ENCODE measurements around the gene TMEM259. TPM values are rescaled to one million over a fixed set of nuclear protein-coding genes. Genes with fewer than 3 reads are reported as not detected.
"Not testable (repeated sequence)": the region's sequence is repeated elsewhere in the genome, so short reads cannot be mapped to it uniquely, and the experiment has no call there.

The TMEM259 gene
- total and polyA plus RNA-seq, 2 of the 8 experiments (the other 6 are each of a cell fraction or from before 2014, with no cell fraction given) = 140 to 243 TPM

DNA sequence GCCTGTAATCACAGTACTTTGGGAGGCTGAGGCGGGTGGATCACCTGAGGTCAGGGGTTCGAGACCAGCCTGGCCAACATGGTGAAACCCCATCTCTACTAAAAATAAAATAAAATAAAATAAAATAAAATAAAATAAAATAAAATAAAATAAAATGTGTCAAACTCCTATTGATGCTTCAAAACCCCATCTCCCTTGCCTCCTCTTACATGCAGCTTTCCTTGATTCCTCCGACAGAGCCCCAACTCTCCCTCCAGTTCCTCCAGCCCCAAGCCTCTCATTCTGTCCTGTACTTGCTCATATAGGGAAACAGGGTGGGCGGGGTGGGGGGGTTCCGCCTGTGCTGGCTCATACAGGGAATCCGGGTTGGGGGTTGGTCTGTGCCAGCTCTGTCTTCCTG is 4.2 kb upstream of the TMEM259 start:
- H3K18ac ChIP-seq (ENCODE audit: extremely low read depth, low read length); H2BK5ac ChIP-seq (ENCODE audit: low read depth, low read length); H3K9ac ChIP-seq (replicated peaks in 1 of 4; ENCODE audit: extremely low read depth in 1 of 4, low read depth in 3 of 4, low read length in 3 of 4); H3K27me3 ChIP-seq (replicated peaks in 1 of 4; ENCODE audit: control insufficient read depth in 3 of 4, extremely low read depth in 1 of 4, insufficient read depth in 3 of 4, low read length in 3 of 4); H2BK20ac ChIP-seq (ENCODE audit: low read length); H3K79me1 ChIP-seq (ENCODE audit: low read depth, low read length); H3K4ac ChIP-seq (replicated peaks; ENCODE audit: insufficient read length, low read depth, low read length); H3K4me3 ChIP-seq (ENCODE audit: extremely low read depth in 1 of 4, insufficient read depth in 2 of 4, low read depth in 3 of 4, low read length in 4 of 4); FAIRE-seq; H3K23ac ChIP-seq (ENCODE audit: insufficient read length); H2BK12ac ChIP-seq (ENCODE audit: low read depth, low read length); H3K9me3 ChIP-seq (ENCODE audit: insufficient read depth in 2 of 2, low read depth in 1 of 2, low read length in 1 of 2); H2BK120ac ChIP-seq (replicated peaks; ENCODE audit: low read depth, low read length); H3K14ac ChIP-seq (ENCODE audit: insufficient read length); H4K8ac ChIP-seq (ENCODE audit: extremely low read depth, insufficient read depth, low read length); H4K20me1 ChIP-seq (replicated peaks in 1 of 2; ENCODE audit: control insufficient read depth in 1 of 2, insufficient read depth in 2 of 2, low read length in 2 of 2); H3K4me2 ChIP-seq (ENCODE audit: insufficient read depth in 1 of 2, low read depth in 2 of 2, low read length in 2 of 2); H3K27ac ChIP-seq (ENCODE audit: low read depth, low read length); H2BK15ac ChIP-seq (ENCODE audit: low read length); H3K56ac ChIP-seq (replicated peaks; ENCODE audit: insufficient read length, low read depth, low read length); H4K5ac ChIP-seq (ENCODE audit: insufficient read length, low read depth, low read length); H2AFZ ChIP-seq (ENCODE audit: low read length); H3K36me3 ChIP-seq (ENCODE audit: control insufficient read depth in 2 of 4, insufficient read depth in 4 of 4, low read length in 3 of 4); DNase-seq (ENCODE audit: low read depth in 1 of 2, low spot score in 2 of 2); H2AK5ac ChIP-seq (ENCODE audit: low read depth, low read length); H4K91ac ChIP-seq (replicated peaks; ENCODE audit: insufficient read length, low read length): not testable (repeated sequence)
- peaks cover 16% of the 10 kb centered on the region for H3K23me2 ChIP-seq (ENCODE audit: low read depth, low read length)
- WGBS, 2 experiments (ENCODE audit: extremely low coverage in 1 of 2, insufficient coverage in 1 of 2, insufficient read length in 1 of 2, insufficient replicate concordance in 2 of 2, low coverage in 1 of 2, low lambda C conversion rate in 2 of 2, missing lambda C conversion rate in 1 of 2) = 92% methylated on average over 6 of the region's 6 CpGs; no CpG with 5 or more reads in 1 of the 2 experiments
- CTCF ChIA-PET (ENCODE audit: partially characterized antibody) = interaction anchor here (1.2 to 1.6 kb wide), 3 partner anchors 8 to 101 kb away, joined by 3 read pairs; no protein-coding TSS in a partner anchor
- peaks cover 9 to 42% of the 10 kb centered on the region in 2 experiments for H3K79me2 ChIP-seq (ENCODE audit: control insufficient read depth in 1 of 2, insufficient read depth in 2 of 2, low read length in 2 of 2)
- H3K4me1 ChIP-seq (replicated peaks in 1 of 4; ENCODE audit: control insufficient read depth in 3 of 4, insufficient read depth in 4 of 4, low read length in 3 of 4) = peaks cover 0 to 13% (median 5%) of the 10 kb centered on the region in 4 experiments; a peak in 6 of 7 replicates
- POLR2A ChIA-PET (ENCODE audit: partially characterized antibody) = interaction anchor here (1.5 to 12.8 kb wide), 8 partner anchors 7 to 216 kb away, joined by 6 to 509 read pairs (median 36); partner anchors contain the start of genes ABCA7, ATP5F1D and WDR18

DNA sequence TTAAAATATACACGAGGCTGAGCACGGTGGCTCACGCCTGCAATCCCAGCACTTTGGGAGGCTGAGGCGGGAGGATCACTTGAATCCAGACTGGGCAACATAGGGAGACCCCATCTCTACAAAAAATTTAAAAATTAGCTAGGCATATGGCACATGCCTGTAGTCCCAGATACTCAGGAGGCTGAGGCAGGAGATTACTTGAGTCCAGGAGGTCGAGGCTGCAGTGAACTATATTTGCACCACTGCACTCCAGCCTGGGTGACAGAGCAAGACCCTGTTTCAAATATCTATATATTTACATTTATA is 2.9 kb upstream of the TMEM259 start:
- not testable (repeated sequence) for H3K14ac ChIP-seq (ENCODE audit: insufficient read length); H3K27ac ChIP-seq (ENCODE audit: low read depth, low read length); H3K4me2 ChIP-seq (ENCODE audit: insufficient read depth in 1 of 2, low read depth in 2 of 2, low read length in 2 of 2); H2BK20ac ChIP-seq (ENCODE audit: low read length); FAIRE-seq; H2BK5ac ChIP-seq (ENCODE audit: low read depth, low read length); H2BK15ac ChIP-seq (ENCODE audit: low read length); H3K9ac ChIP-seq (replicated peaks in 1 of 4; ENCODE audit: extremely low read depth in 1 of 4, low read depth in 3 of 4, low read length in 3 of 4); H4K91ac ChIP-seq (replicated peaks; ENCODE audit: insufficient read length, low read length); DNase-seq (ENCODE audit: low read depth in 1 of 2, low spot score in 2 of 2); H4K5ac ChIP-seq (ENCODE audit: insufficient read length, low read depth, low read length); H2BK12ac ChIP-seq (ENCODE audit: low read depth, low read length); H3K18ac ChIP-seq (ENCODE audit: extremely low read depth, low read length); H3K27me3 ChIP-seq (replicated peaks in 1 of 4; ENCODE audit: control insufficient read depth in 3 of 4, extremely low read depth in 1 of 4, insufficient read depth in 3 of 4, low read length in 3 of 4); H4K8ac ChIP-seq (ENCODE audit: extremely low read depth, insufficient read depth, low read length); H2AK5ac ChIP-seq (ENCODE audit: low read depth, low read length); H3K9me3 ChIP-seq (ENCODE audit: insufficient read depth in 2 of 2, low read depth in 1 of 2, low read length in 1 of 2); H3K23ac ChIP-seq (ENCODE audit: insufficient read length); H3K4me3 ChIP-seq (ENCODE audit: extremely low read depth in 1 of 4, insufficient read depth in 2 of 4, low read depth in 3 of 4, low read length in 4 of 4); H3K36me3 ChIP-seq (ENCODE audit: control insufficient read depth in 2 of 4, insufficient read depth in 4 of 4, low read length in 3 of 4); H3K56ac ChIP-seq (replicated peaks; ENCODE audit: insufficient read length, low read depth, low read length); H2BK120ac ChIP-seq (replicated peaks; ENCODE audit: low read depth, low read length); H3K4ac ChIP-seq (replicated peaks; ENCODE audit: insufficient read length, low read depth, low read length); H2AFZ ChIP-seq (ENCODE audit: low read length)
- H3K79me1 ChIP-seq (ENCODE audit: low read depth, low read length) = peaks cover 11% of the 10 kb centered on the region
- ChIA-PET POLR2A (ENCODE audit: partially characterized antibody) (interaction anchor here (1.3 to 12.8 kb wide), 3 partner anchors 8 to 19 kb away, joined by 3 to 509 read pairs (median 8); partner anchors contain the start of gene ABCA7), CTCF (ENCODE audit: partially characterized antibody) (interaction anchor here (0.6 kb wide), 1 partner anchor 45 kb away, joined by 3 read pairs; no protein-coding TSS in a partner anchor)
- peaks cover 20% of the 10 kb centered on the region for H3K23me2 ChIP-seq (ENCODE audit: low read depth, low read length)
- H4K20me1 ChIP-seq (replicated peaks in 1 of 2; ENCODE audit: control insufficient read depth in 1 of 2, insufficient read depth in 2 of 2, low read length in 2 of 2) = peaks cover 9 to 14% of the 10 kb centered on the region in 2 experiments
- 94% methylated on average over 5 of the region's 5 CpGs; no CpG with 5 or more reads in 1 of the 2 experiments for WGBS, 2 experiments (ENCODE audit: extremely low coverage in 1 of 2, insufficient coverage in 1 of 2, insufficient read length in 1 of 2, insufficient replicate concordance in 2 of 2, low coverage in 1 of 2, low lambda C conversion rate in 2 of 2, missing lambda C conversion rate in 1 of 2)
- H3K79me2 ChIP-seq (ENCODE audit: control insufficient read depth in 1 of 2, insufficient read depth in 2 of 2, low read length in 2 of 2) = peaks cover 20 to 43% of the 10 kb centered on the region in 2 experiments
- H3K4me1 ChIP-seq (replicated peaks in 1 of 4; ENCODE audit: control insufficient read depth in 3 of 4, insufficient read depth in 4 of 4, low read length in 3 of 4) = peaks cover 0 to 15% (median 11%) of the 10 kb centered on the region in 4 experiments; a peak in 6 of 7 replicates

All from H1 (cell line).